NCI-H2081 treated with DMSO at 0.1 percent for 48 hours (cell line): Measurements from ENCODE around the gene MYEOV.

ENCODE experiments used
- DNase-seq: peaks from one replicate; lab custom pipeline; 2025; lab: John Stamatoyannopoulos, UW

The MYEOV gene

GRCh38 chr11:69293819-69294505, at the start of gene MYEOV:
Gene MYEOV (plus strand): TSS chr11:69294155. CDS start chr11:69295355, 1,200 bp downstream.
- no peak for DNase-seq

- no peak for DNase-seq
These were observed 49.7 kb upstream of the MYEOV start for GRCh38 chr11:69244266-69244665.

- DNase-seq = no peak
These were observed 48.9 kb upstream of the MYEOV start for GRCh38 chr11:69245041-69245440.

GRCh38 chr11:69245491-69246345, 48.2 kb upstream of the MYEOV start:
- DNase-seq = no peak

GRCh38 chr11:69249311-69250185, 44.4 kb upstream of the MYEOV start:
- no peak for DNase-seq

- DNase-seq = no peak
These were observed 43.5 kb upstream of the MYEOV start for GRCh38 chr11:69250186-69251056.

GRCh38 chr11:69251057-69251393, 42.9 kb upstream of the MYEOV start:
- DNase-seq = no peak

GRCh38 chr11:69251639-69252489, 42.1 kb upstream of the MYEOV start:
- no peak for DNase-seq

- no peak for DNase-seq
These were observed 41.5 kb upstream of the MYEOV start for GRCh38 chr11:69252490-69252837.

GRCh38 chr11:69253028-69253427, 40.9 kb upstream of the MYEOV start:
- DNase-seq = no peak

GRCh38 chr11:69257134-69257533, 36.8 kb upstream of the MYEOV start:
- DNase-seq = no peak

- DNase-seq = no peak
These were observed 35.9 kb upstream of the MYEOV start for GRCh38 chr11:69257838-69258658.

- DNase-seq = no peak
These were observed 34.9 kb upstream of the MYEOV start for GRCh38 chr11:69259096-69259495.

- DNase-seq = no peak
These were observed 33.3 kb upstream of the MYEOV start for GRCh38 chr11:69260622-69261021.

GRCh38 chr11:69261116-69261515, 32.8 kb upstream of the MYEOV start:
- no peak for DNase-seq

GRCh38 chr11:69262918-69263735, 30.8 kb upstream of the MYEOV start:
- DNase-seq = no peak

- no peak for DNase-seq
These were observed 30.3 kb upstream of the MYEOV start for GRCh38 chr11:69263736-69264052.

- no peak for DNase-seq
These were observed 29.5 kb upstream of the MYEOV start for GRCh38 chr11:69264486-69264885.

- no peak for DNase-seq
These were observed 28.7 kb upstream of the MYEOV start for GRCh38 chr11:69265210-69265609.
